Glutamatergic neuron (in vitro differentiated cells): Measurements from ENCODE around the gene CHAT. TPM values are rescaled to one million over a fixed set of nuclear protein-coding genes. Genes with fewer than 3 reads are reported as not detected.
A peak's percentile ranks its signal among the peaks of the same experiment; 100 is the strongest.

Experiments
- DNase-seq: peaks from one replicate; pipeline ENCODE4 v3.0.0; 2022
- H3K27ac Mint-ChIP-seq: one replicate; pipeline ENCODE4 v1.8.0; 2020; ENCODE audit warnings: mild to moderate bottlenecking, mixed read lengths, inconsistent platforms; ENCODE audit not compliant: unreplicated experiment
- H3K27me3 Mint-ChIP-seq: one replicate; pipeline ENCODE4 v1.8.0; 2020; ENCODE audit warnings: mild to moderate bottlenecking, moderate library complexity, mixed read lengths, inconsistent platforms; ENCODE audit not compliant: unreplicated experiment
- H3K36me3 Mint-ChIP-seq: one replicate; pipeline ENCODE4 v1.8.0; 2020; ENCODE audit warnings: mild to moderate bottlenecking, mixed read lengths, inconsistent platforms; ENCODE audit not compliant: unreplicated experiment
- H3K4me1 Mint-ChIP-seq: one replicate; pipeline ENCODE4 v1.8.0; 2020; ENCODE audit warnings: mild to moderate bottlenecking, low read depth, mixed read lengths, inconsistent platforms; ENCODE audit not compliant: unreplicated experiment
- H3K4me3 Mint-ChIP-seq: one replicate; pipeline ENCODE4 v1.8.0; 2020; ENCODE audit warnings: mild to moderate bottlenecking, mixed read lengths, inconsistent platforms; ENCODE audit not compliant: unreplicated experiment
- H3K9me3 Mint-ChIP-seq: one replicate; pipeline ENCODE4 v1.8.0; 2020; ENCODE audit warnings: mild to moderate bottlenecking, moderate library complexity, mixed read lengths, inconsistent platforms; ENCODE audit not compliant: unreplicated experiment
- CTCF ChIP-seq: fragments of 200-600 bp; sonication (generic); IDR thresholded peaks from one replicate; pipeline ENCODE4 v1.5.0; 2021; ENCODE audit not compliant: partially characterized antibody, unreplicated experiment
- total RNA-seq: library from RNA; stranded (reverse); fragmentation: NEBNext Ultra II Directional; extraction: Animal tissue kit (Norgen Biotek cat#: 25700); gene quantifications from one replicate; pipeline ENCODE4 v1.2.1, GENCODE V29; 2021; ENCODE audit not compliant: unreplicated experiment

The CHAT gene
- total RNA-seq, 1 donor from 2014 or later = 15.4 TPM

DNA sequence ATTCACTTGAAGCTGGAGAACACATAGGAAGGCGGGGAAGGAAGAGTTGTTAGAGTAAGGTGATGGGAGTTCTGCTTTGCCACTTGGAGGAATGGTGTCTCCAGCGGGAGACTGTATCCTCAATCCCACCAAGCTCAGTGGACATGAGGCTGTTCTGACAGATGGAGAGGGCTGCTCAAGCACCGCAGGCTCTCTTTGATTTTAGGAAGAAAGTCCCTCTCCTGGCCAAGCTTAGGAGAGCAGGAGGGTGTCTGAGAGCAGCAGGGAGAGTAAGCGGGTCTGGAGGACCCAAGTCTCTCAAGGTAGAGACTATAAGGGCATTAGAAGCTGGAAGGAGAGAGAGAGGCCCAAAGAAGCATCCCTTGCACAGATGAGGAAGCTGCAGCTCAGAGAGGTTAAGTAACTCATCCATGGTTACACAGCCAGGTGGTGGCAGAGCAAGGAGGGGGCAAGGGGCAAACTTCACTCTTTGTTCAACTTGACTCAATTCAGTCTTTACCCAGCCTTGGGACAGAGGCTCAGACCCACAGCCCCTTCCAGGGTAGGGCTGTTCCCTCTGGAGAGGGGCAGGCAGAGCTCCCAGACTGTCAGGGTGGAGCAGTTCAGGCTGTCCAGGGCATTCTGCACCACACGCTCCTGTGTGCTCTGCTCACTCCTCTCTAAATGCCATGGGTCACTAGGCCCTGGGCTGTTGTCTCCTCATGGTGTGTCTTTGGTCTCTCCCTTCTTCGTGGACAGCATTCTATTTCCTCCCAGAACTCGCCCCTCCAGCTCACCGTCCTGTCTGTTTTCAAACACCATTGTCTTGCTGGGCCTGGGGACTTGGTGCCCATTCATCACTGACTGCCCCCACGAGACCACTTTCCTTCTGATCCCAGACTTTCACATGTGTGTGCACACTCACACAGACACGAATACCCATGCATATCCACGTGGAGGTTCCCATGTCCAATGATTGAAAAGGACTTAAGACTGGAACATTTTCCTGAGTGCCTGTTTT, 8.9 kb downstream of the CHAT start:
- peaks cover 10% of the 10 kb centered on the region for H3K9me3 Mint-ChIP-seq
- peak overlapping the region; percentile 69 for H3K4me3 Mint-ChIP-seq
- no peak for DNase-seq
- peak overlapping the region; percentile 95 for H3K27ac Mint-ChIP-seq
- peaks cover 17% of the 10 kb centered on the region for H3K36me3 Mint-ChIP-seq
- no peak for TF ChIP-seq CTCF
- H3K4me1 Mint-ChIP-seq = peaks cover 23% of the 10 kb centered on the region
- peaks cover 25% of the 10 kb centered on the region for H3K27me3 Mint-ChIP-seq

- peaks cover 12% of the 10 kb centered on the region for H3K9me3 Mint-ChIP-seq
- H3K36me3 Mint-ChIP-seq = peaks cover 12% of the 10 kb centered on the region
- peaks cover 25% of the 10 kb centered on the region for H3K27me3 Mint-ChIP-seq
- no peak for DNase-seq
- no peak for TF ChIP-seq CTCF
- H3K27ac Mint-ChIP-seq = no peak overlapping the region
- H3K4me3 Mint-ChIP-seq = no peak overlapping the region
- H3K4me1 Mint-ChIP-seq = peaks cover 22% of the 10 kb centered on the region
Measured at GRCh38 chr10:49624629-49625028, 10.8 kb downstream of the CHAT start.

- no peak overlapping the region for H3K27ac Mint-ChIP-seq
- H3K4me1 Mint-ChIP-seq = peaks cover 19% of the 10 kb centered on the region
- H3K9me3 Mint-ChIP-seq = peaks cover 9% of the 10 kb centered on the region
- H3K27me3 Mint-ChIP-seq = peaks cover 22% of the 10 kb centered on the region
- H3K36me3 Mint-ChIP-seq = peaks cover 12% of the 10 kb centered on the region
- no peak overlapping the region for H3K4me3 Mint-ChIP-seq
- no peak for TF ChIP-seq CTCF
- no peak for DNase-seq
Measured at GRCh38 chr10:49625411-49625810, 11.6 kb downstream of the CHAT start.

- no peak for TF ChIP-seq CTCF
- Mint-ChIP-seq H3K9me3 (peaks cover 9% of the 10 kb centered on the region), H3K4me1 (peaks cover 13% of the 10 kb centered on the region), H3K4me3 (no peak overlapping the region), H3K27ac (no peak overlapping the region), H3K27me3 (peaks cover 19% of the 10 kb centered on the region), H3K36me3 (peaks cover 12% of the 10 kb centered on the region)
- no peak for DNase-seq
Measured at GRCh38 chr10:49627038-49627437, 13.2 kb downstream of the CHAT start.
